KBM-7 (cell line): Measurements from ENCODE around the gene CBX2.

Source experiments
- DNase-seq: peaks from one replicate; pipeline ENCODE4 v3.0.0-alpha.2; 2015
- in situ Hi-C: fragments of 300-500 bp; cut with MboI; formaldehyde crosslinking; loops from 2 replicates; pipeline ENCODE4 v1.14.3; 2020; ENCODE audit warnings: low sequenced_read_pairs, low pct_unique_long_range_greater_than_20kb, mixed read lengths

Gene CBX2

DNA sequence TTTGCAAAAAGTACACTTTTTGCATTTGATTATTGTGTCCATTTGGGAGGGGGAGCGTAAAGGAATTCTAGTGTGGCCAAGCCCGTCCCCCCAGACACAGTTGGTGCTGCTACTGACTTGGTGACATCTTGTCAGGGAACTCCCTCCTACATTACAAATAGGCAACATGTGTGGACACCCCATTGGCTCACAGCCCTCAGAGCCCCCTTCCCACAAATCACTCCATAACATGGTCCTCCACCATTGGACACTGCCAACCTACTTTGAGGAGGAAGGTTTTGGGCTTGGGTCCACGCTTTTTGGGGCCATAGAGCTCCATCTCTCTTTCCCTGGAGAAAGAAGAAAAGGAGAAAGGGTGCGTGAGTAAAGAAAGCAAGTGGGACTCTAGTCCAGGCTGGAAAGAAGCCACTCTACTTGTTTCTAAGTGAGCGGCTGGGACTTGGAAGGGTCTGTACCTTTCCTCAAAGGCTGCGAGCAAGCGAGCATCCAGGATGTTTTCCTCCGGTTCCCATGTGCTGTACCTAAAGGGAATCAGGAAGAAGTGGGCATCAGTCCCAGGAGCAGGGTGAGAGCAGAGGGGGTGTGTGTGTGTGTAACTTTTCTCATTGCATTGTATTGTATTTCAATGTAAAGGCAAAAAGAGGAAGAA is 18.0 kb downstream of the CBX2 start:
- peak; percentile 74 for DNase-seq
- in situ Hi-C loops, result no loop called here

DNA sequence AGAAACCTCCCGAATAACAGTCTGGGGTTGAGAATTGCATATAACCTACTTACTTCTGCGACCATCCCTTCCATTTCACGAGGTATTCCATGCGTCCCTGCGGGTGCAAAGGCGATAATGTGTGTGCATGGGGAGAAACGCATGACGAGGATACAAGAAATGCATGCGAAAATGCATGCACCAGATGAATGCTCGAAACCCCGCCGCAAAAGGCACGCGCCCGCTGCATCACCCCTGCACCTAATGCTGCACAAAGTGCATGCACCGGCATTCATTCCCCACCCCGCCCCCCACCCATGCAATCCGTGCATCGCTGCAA is 18.5 kb downstream of the CBX2 start:
- DNase-seq, result no peak
- in situ Hi-C loops, result no loop called here

DNA sequence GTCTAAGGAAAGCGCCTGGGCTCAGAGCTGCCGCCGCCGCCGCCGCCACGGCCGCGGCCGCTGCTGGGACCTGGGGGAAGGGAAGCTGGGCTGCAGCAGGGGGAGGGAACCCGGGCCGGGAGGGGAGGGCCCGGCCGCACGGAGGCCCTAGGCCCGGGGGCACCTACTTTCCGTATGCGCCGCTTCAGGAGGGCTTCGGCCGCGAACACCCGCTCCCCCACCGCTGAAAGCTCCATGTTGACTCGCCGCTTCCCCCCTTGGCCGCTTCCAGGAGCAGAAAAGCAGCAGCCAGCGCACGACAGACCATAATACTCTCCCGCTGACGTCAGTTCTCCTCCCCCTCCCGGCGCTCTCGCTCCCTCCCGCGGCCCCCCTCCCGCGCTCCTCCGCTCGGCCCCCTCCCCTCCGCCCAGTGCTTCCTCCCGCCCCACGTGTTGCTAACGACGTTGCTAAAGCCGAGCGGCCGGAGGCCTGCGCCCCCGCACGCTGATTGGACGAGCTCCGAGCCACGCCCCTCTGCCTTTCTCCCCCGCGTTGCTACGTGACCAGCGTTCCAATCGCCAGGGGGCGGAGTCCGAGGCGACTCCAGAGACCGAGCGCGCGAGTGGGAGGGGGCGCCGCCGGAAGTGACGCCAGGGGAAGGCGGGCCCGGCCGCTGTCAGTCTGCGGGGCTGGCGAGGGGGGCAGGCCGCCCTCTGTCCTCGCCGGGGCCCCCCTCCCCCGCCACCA is 19.0 kb downstream of the CBX2 start, which contains the start of gene CBX8:
TSS of gene CBX8 (minus strand) at position 315 of the 729 bp plus-strand sequence. CDS start at position 236, 79 bp downstream.
- in situ Hi-C loops, result no loop called here
- peak; percentile 99 for DNase-seq

DNA sequence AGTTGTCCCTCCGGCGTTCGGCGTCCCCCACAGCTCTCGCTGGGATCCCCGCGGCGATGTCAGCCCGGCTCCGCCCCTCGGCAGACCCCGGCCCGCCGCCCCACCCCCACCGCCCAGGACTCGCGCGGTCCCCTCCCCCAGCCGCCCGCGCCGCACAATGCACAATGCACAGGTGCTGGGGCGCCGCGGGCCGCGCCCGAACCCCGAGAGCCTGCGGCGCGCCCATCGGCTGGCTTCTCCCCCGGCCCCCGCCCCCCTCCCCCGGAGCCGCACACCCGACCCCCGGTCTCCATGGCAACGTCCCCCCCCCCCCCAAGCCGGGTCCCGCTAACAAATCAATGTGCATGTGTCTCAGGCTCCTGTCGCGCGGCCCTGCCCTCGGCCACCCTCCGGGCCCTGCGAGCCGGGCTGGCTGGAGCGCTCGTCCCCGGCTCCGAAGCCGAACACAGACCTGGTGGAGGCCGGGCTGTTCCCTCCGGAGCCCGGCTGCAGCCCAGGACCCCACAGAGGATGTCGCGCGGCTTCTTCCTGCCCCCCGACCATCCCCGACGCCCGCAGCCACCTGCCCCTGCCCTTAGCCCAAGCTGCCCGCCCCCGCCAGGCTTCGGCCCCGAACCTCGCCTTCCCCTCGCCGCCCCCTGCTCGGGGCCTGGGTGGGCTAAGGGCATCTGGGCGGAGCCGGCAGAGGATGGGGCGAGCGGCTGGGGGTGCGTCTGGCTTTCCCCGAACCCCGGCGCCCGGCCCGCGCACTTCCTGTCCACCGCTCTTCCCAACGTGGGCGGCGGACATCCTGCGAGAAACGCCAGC is 19.7 kb downstream of the CBX2 start:
- in situ Hi-C loops, result no loop called here
- no peak for DNase-seq

DNA sequence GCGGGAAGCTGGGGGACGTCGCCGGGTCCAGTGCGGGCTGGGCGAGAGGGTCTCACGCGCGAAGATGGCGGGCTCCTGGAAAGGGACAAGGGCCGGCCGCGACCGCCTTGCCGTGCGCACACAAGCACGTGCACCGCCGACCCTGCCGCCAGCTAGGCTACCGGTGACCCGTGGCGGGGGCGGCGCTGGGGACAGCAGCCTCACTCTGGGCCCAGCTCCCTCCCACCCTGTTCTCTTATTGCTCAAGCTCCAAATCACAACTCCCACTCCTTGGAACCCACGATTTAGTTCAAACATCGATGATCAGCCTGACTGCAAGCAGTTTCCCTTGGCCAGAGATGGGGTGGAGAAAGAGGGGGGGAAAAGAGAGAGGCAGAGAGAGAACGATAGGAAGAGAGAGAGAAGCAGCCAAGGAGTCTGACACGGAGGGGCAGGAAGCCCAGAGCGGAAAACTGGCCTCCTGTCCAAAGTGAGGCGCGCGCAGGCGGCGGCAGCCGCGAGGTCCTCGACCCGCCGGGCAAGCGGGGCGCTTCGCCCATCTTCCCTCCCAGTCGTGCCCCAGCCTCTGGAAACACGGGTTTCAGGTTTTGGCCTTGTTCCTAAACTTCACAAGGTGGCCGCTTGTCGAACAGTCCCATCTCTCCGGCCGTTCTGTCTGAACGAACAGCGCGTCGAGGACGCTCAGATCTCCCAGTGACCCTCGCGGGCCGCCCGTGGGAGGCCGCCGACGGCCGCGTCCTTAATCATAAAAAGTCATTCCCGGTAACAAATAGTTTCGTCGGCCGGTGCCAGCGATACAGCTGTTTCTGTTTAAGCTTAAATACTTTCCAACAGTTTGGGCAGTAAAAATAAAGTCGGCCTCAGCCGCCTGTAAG is 20.6 kb downstream of the CBX2 start:
- no peak for DNase-seq

DNA sequence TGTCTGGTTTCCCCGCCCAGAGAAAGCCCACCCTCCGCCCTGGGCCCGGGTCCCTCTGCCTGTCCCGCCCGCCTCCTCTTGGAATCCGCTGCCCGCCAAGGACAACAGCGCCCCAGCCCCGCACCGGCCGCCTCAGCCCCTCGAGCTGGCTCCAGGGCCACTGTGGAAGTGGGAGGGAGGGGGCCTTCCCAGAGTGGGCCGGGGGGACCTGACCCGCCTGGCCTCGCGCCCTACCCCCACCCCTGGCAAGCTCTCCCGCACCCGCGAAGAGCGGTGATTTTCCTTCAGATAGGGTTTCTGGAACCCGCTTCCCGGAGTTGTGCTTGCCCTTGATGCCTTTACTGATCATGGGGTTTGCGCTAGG is 21.2 kb downstream of the CBX2 start:
- in situ Hi-C loops, result no loop called here
- no peak for DNase-seq

More for the DNA sequence above, 20.6 kb downstream of the CBX2 start:
- in situ Hi-C loops, result no loop called here

DNA sequence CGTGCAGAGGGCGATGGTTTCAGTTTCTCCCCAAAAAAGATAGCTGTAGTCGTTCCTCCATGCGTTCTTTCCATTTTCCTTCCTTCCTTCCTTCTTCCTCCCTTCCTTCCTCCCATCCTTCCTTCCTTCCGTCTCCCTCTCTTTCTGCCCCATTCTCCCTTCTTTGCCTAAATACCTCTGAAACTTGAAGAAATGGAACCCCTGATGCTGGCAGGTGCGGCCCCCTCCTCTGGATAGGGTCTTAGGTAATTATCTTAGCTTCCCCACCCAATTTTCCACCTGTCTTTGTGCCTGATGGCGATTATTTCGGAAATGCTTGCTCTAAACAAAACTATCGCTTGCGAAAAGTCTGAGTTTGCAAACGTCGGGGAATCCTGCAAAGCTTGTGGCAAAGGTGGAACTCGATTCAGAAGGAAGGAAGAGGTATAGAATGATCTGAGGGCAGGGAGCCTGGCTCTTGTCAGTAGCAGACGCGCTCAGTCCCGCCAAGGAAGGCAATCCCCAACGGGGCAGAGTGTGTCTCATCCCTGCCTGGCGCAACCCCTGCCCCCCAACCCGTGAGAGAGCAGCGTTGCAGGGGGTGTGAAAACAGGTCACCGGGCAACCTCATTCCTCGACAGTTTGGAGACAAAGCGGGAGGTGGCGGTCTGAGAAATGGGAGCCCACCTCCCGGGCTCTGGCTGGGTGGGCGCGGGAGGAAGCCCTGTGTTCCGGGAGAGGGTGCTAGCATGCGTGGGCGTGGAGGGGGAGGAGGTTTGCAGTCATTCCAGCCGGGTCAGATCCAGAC is 21.8 kb downstream of the CBX2 start:
- in situ Hi-C loops, result no loop called here
- DNase-seq, result no peak

DNA sequence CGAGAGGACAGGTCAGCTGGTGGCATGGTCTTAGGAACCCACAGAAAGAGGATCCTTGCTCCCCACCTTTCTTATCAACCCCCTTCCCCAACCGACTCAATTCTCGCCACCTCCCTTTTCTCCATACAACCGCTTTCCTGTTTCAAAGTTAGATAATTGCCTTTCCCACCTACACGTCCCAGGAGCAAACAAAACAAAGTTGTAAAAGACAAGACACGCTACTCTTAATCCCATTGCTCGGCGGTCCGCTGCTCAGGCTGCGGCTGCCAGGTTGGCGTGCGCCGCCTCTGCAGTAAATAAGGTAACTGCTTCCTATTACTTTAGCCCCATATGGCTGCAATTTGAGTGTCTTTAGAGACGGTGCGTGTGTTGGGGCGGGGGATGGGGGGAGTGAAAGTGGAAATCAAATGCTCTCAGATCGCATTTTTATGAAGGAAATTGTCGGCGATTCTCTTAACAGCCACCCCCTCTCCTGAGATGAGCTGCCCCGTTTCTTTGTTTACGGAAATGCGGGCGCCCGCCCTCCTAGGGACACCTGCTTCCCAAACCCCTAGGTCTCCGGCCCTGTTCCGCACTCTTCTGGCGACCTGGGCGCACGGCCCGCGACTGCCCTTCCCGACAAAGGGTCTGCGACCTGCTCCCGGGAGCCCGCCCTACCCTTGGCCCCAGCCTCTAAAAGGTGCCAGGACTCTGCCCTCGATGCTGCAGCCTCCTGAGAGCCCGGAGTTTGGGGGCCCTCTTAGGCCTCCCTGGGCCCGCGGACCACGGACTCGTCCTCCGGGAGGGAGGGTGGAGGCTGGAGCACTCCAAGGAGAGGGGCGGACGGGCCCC is 22.6 kb downstream of the CBX2 start:
- in situ Hi-C loops, result no loop called here
- peak; percentile 24 for DNase-seq

DNA sequence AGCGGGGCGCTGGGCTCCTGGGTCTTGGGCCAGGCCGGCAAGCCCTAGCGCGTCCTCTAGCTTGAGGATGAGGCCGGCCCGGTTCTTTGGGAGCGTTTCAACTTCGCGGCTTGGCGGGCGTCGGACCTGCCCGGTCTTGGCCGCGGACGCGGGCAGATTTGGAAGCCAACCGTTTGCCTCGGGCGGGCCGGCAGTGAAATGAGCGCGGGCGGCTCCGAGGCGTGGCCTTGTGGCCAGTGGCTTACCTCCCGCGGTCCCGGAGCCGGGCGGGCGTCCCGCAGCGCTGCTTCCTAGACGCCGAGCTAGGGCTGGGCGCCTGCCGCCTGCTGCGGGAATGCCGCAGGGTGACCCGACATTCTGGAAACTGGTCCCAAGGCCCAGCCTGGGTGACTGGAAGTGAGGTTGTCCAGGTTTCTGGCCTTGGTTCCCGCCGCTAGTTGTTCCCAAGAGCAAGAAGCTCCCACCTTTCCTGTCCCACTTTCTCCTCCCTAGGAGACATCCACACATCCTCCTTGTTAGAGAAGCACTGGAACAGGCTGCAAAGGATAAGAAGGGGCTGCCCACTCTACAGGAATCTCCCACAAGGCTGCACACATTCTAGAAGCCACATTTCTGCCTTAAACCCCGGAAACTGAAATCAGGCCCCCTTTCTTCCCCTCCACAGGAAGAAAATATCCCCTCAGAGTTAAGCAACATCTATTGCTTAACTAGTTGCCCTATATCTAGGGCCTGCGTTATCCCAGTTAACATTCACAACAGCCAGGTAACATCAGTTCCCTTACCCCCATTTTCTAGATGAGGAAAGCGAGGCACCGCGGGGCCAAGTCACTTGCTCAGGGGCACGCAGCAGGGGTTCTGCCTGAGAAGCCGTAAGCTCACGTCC is 23.4 kb downstream of the CBX2 start:
- no peak for DNase-seq
- in situ Hi-C loops, result no loop called here

DNA sequence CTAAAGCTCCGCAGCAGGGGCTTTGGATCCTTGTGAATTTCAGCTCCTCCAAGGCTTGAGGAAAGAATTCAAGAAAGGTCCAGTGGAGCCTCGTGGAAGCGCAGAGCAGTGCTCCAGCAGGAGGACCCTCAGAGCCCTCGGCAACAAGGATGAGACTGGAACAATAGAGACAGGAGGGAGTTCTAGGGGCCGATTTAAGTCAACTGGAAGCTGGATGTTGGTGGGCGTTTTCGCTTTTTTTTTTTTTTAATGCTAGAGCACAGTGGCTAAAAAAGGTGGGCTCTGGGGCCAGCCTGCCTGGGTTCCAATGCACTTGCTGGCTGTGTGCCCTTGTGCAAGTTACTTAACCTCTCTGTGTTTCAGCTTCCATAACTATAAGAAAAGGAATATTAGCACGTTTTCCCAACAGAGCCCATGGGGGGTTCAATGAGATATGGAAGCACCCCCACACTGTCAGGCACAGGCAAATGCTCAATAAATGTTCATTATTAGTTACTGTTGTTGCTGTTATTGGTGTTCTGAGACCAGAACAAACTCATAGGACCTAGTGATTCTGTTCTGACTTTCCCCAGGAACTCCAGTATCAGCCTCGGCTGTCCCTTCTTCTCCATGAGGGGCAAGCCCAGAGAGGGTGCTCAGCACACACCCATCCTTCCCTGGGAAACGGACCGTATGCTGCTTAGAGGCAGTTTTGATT is 24.2 kb downstream of the CBX2 start:
- DNase-seq, result no peak
- in situ Hi-C loops, result no loop called here

DNA sequence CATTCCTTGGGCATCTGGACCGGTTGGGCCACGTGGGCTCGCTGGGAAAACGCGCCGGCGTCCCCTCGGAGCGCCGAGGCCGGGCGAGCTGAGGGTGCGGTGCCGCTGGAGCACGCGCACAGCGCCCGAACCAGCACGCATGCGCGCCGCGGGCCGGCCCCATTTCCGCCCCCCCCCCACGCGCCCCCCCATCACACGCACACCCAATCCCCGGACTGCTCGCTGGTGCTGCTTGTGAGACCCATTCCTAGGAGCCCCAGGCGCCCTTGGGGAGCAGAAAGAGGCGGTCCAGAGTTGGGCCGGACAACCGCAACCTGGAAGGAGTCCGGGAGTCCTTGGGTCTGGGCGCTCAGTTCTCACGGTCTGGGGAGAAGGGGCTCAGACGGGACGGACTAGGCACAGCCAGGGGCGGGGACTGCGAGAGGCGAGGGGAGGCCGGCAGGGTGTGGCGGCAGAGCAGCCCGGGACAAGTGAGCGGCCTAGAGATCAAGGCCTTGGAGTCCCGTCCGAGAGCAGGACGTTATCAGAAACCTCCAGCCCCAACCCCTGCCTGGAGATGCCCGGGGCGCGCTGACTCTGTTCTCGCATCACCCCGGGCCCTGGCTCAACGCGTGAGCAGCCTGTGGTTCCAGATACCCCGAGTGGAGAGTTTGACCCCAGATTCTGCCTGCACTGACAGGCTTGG is 24.9 kb downstream of the CBX2 start:
- no peak for DNase-seq
- in situ Hi-C loops, result no loop called here

DNA sequence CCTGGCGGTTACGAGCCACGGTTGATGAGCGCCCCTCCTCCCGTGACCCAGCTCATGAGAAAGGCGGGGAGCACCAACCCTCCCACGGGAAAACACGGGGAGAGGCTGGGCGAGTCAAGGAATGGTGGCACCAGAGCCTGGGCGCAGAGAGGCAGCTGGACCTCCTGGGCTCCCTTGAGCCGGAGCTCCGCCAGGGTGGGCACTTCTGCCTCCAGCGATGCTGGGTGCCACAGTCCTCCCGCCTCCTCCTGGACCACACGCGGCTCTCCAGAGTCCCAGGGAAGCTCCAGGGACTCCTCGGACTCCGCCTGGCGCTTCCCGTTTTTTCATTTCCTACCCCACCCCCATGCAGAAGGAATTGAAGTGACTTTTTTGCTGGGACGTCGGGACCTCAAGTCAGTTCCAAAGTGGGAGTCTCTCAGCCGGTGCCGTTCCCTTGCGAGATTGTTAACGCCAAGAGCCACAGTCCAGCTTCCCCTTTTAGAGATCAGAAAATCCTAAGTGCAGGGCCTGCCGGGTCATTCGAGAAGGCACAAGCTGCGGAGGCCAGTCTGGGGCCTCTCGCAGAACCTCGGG is 25.6 kb downstream of the CBX2 start:
- in situ Hi-C loops, result no loop called here

DNA sequence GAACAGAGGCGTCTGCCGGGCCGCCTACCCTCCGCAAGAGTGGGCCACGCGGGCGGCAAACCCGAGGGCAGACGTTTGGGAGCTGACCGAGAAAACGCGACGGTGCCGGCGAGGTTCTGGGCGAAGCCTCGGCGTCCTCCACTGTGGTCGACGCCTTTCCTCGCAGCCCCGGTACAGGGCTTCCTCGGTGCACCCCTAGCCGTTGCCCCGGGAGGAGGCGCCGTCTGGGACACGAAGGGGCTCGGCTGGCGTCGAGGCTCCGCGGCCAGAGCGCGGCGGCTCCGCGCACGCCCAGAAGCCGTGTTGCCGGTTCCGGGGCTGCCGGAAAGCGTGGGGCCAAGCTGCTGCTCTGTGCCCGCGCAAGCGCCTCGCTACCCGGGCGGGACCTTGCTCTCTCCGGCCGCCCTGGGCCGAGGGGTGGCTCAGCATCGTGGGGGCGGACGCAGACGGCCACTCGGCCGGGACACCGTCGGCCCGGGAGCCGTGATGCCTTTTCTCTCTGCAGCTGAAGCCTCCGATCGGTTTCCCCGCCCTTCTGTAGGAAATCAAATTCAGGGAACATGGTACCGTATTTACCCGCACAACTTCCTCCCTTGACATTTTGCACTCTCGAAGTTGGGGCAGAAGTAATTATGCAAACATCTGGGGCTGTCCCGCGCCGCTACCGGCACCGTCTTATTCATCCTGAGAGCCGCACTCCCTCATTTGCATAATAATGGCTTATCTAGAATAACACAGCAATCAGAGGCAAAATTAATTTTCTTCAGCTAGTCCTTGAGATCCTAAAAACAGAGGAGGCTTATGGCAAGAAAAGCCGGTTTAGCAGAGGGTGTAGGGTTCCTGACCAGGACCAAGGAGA is 26.3 kb downstream of the CBX2 start:
- DNase-seq, result peak; percentile 73
- in situ Hi-C loops, result no loop called here

More for the DNA sequence above, 25.6 kb downstream of the CBX2 start:
- DNase-seq, result peak; percentile 59

DNA sequence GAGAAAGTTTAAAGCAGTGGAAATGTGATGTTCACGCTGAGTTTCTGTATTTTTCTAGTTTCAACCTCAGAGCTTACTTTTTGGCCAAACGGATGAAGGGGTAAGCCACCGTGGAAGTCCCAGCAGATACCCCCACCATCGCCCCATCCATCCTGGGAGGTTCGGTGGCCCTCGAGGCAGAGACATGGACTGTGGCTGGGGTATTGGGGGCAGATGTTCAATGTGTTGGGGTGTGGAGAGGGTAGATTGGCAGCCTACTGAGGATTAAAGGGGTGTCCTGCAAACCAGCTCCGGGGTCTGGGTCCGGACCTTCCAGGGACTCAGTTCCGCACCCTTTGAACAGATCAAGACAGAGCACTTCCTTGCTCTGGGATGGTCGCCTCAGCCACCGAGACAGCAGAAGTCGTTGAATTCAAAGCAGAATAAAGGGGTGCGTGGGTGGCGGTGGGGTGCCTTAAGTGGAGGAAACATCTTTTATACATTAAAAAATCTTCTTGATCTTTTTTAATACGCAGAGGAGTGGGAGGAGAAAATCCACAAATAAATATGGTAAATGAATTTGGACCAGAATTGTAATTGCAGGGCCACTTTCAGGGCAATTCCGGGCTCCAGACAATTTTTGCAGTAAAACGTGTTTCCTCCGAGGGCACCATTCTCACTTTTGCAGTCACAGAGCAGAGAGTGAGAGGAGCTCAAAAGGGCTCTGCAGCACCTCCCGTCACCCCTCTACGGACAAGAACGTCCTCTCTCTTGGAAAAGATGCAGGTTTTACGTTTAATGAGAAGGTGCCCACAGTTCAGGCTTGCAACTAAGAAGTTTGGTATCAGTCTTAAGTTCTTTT is 27.1 kb downstream of the CBX2 start:
- in situ Hi-C loops, result no loop called here
- DNase-seq, result no peak
